GM23338 (cell line): ENCODE data around the gene SLC25A3.

Source experiments
- EZH2 ChIP-seq: fragments of 200-600 bp; sonication (generic); IDR thresholded peaks from one replicate; pipeline ENCODE4 v1.8.0; 2017; ENCODE audit warnings: antibody characterized with exemption, mild to moderate bottlenecking, low read depth; ENCODE audit not compliant: unreplicated experiment
- EZH2phosphoT487 ChIP-seq: fragments of 200-600 bp; sonication (generic); IDR thresholded peaks from one replicate; pipeline ENCODE4 v1.8.1; 2018; ENCODE audit warnings: antibody characterized with exemption; ENCODE audit not compliant: unreplicated experiment
- TF ChIP-seq, protein P1 (sequence below), 2 experiments: fragments of 200-600 bp in 1 of 2; sonication (generic) in 1 of 2; conservative IDR thresholded peaks; 2 replicates each; pipeline versions ENCODE4 v1.5.1 to v1.6.1; 2016 to 2017; ENCODE audit warnings: antibody characterized with exemption in 2 of 2, low read depth in 2 of 2, mild to moderate bottlenecking in 2 of 2, moderate library complexity in 1 of 2
- TF ChIP-seq, protein P2 (sequence below): IDR thresholded peaks from one replicate; pipeline ENCODE4 v1.6.1; 2018; ENCODE audit warnings: antibody characterized with exemption; ENCODE audit not compliant: unreplicated experiment

DNA sequence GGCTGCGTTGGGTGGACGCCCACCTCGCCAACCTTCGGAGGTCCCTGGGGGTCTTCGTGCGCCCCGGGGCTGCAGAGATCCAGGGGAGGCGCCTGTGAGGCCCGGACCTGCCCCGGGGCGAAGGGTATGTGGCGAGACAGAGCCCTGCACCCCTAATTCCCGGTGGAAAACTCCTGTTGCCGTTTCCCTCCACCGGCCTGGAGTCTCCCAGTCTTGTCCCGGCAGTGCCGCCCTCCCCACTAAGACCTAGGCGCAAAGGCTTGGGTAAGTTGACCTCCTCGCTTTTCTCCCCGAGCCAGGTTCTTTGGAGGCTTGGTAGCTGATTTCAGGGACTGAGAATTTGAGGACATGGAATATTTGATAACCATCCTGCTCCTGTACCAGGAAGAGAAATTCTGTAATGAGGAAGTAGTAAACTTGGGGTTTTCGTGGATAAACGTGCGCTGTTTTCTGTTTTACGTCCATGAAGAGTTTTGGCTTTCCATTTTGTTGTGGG lies 52.1 kb downstream of the SLC25A3 start:
- TF ChIP-seq, protein P1, sequence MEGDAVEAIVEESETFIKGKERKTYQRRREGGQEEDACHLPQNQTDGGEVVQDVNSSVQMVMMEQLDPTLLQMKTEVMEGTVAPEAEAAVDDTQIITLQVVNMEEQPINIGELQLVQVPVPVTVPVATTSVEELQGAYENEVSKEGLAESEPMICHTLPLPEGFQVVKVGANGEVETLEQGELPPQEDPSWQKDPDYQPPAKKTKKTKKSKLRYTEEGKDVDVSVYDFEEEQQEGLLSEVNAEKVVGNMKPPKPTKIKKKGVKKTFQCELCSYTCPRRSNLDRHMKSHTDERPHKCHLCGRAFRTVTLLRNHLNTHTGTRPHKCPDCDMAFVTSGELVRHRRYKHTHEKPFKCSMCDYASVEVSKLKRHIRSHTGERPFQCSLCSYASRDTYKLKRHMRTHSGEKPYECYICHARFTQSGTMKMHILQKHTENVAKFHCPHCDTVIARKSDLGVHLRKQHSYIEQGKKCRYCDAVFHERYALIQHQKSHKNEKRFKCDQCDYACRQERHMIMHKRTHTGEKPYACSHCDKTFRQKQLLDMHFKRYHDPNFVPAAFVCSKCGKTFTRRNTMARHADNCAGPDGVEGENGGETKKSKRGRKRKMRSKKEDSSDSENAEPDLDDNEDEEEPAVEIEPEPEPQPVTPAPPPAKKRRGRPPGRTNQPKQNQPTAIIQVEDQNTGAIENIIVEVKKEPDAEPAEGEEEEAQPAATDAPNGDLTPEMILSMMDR (conservative IDR thresholded peaks at IDR 0.05; ENCODE audit: low read depth in 2 of 2), result no peak
- TF ChIP-seq, protein P2, sequence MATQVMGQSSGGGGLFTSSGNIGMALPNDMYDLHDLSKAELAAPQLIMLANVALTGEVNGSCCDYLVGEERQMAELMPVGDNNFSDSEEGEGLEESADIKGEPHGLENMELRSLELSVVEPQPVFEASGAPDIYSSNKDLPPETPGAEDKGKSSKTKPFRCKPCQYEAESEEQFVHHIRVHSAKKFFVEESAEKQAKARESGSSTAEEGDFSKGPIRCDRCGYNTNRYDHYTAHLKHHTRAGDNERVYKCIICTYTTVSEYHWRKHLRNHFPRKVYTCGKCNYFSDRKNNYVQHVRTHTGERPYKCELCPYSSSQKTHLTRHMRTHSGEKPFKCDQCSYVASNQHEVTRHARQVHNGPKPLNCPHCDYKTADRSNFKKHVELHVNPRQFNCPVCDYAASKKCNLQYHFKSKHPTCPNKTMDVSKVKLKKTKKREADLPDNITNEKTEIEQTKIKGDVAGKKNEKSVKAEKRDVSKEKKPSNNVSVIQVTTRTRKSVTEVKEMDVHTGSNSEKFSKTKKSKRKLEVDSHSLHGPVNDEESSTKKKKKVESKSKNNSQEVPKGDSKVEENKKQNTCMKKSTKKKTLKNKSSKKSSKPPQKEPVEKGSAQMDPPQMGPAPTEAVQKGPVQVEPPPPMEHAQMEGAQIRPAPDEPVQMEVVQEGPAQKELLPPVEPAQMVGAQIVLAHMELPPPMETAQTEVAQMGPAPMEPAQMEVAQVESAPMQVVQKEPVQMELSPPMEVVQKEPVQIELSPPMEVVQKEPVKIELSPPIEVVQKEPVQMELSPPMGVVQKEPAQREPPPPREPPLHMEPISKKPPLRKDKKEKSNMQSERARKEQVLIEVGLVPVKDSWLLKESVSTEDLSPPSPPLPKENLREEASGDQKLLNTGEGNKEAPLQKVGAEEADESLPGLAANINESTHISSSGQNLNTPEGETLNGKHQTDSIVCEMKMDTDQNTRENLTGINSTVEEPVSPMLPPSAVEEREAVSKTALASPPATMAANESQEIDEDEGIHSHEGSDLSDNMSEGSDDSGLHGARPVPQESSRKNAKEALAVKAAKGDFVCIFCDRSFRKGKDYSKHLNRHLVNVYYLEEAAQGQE, result no peak
- TF ChIP-seq EZH2 (no peak), EZH2phosphoT487 (no peak)
